Activated CD4-positive, CD25-positive, alpha-beta regulatory T cell treated with anti-CD3 and anti-CD28 coated beads, Interleukin-2, amount 50 U/mL, for 24 hours (primary cell): ENCODE data around the gene SORL1-AS1.

Experiments used
- ATAC-seq, 2 donors: fragments of 150-1000 bp; cut with Tn5 transposase; one replicate each; pipeline ENCODE4 v1.10.0; 2021; ENCODE audit warnings: mild to moderate bottlenecking in 1 of 2, moderate library complexity in 1 of 2

SORL1-AS1 gene

DNA sequence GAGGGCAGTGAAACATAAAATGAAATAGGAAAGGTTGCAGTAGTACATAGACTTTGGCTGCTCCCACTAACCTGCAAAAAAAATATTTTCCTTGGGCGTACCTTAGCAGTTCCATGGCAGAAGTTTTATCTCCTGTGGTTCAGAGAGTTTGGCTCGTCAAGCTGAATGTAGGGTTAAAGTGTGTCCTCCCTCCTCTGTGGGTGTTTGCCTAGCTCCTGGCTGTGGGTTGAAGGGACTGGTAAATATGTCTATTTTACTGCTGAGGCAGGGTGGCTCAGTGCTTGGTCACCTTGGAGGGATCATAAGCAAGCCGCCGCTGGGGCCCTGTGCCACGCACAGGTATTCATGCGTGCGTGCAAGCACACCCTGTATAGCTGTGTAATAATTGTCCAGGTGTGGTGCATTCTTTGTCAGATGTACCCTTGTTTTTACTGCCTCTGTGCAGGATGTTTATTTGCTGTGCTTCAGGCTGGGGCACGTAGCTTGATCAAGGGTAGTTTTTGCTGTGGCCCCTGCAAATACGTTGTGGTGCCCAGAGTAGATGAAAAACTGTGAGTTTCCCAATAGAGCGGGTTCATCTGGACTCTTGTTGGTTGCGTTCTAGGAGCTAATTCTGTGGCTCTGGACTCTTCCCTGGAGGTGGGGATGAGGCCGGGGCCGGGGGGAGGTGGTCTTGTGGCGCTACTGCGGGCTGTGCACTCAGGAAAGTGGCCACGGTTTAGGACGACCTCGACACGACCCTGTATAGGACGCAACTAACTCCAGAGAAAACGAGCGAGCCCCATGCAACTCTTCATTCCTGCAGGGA, 1.4 kb downstream of the SORL1-AS1 start:
- peak; percentile 38 to 44 for ATAC-seq

- no peak for ATAC-seq
Measured at GRCh38 chr11:121450401-121450800, 2.4 kb downstream of the SORL1-AS1 start.

DNA sequence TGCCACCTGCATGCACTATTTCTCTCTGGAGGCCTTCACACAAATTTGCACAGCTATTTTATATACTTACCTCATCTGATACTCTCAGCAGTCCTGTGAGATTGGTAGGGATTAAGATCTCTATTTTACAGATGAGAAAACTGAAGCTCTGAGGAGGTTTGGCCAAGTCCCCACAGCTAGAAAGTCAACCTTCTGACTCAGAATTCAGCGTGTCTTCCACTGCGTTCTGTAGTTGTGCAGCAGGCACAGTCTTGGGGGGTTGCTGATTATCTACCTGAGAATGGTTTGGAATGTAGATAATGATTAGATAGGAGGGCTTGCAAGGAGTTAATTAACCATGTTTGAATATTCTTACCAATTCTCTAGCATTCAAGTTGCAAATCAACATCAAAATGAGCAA, 3.1 kb downstream of the SORL1-AS1 start:
- no peak for ATAC-seq

GRCh38 chr11:121449123-121449522, 3.6 kb downstream of the SORL1-AS1 start:
- no peak for ATAC-seq

DNA sequence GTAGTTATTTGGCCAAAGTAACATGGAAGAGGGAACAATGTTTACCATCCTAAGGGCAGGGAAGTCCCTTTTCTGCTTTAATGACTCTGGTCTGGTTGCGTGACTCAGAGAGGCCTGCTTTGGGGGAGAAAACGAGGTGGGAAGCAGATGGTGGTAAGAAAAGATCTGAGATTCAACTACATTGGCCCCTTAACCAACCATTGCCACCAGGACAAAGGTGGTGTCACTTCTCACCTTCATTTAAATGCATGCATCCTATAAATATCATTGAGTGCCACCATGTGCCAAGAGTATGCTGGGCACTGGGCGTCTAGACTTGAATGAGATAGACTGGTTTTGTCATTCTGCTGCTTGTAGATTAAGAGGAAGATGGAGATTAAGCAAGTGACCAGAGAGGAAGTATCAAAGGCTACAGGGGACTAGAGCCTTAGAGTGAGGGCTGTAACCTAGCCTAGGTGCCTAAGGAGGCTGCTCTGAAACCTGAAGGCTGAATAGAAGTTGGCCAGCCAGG, 4.3 kb downstream of the SORL1-AS1 start:
- no peak for ATAC-seq

DNA sequence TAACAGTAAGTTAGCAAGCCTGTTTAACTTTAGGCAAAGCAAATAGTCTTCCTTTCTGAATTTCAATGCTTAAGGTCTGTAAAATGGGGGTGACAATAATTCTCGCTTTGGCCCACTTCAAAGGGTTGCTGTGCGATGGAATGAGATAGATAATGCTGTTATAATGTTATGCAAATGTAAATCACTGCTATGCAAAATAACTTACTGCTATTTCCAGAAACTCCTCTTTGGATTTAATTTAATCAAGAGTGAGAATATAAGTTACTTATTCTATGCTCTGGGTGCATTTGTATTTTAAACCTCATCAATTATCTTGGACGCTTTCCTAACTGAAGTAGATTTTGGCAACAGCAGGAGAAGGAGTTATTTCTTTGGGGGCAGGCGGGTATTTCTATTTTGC, 4.8 kb downstream of the SORL1-AS1 start:
- ATAC-seq: no peak

- no peak for ATAC-seq
Measured at GRCh38 chr11:121446752-121447156, 6.0 kb downstream of the SORL1-AS1 start.

GRCh38 chr11:121445071-121445768, 7.5 kb downstream of the SORL1-AS1 start:
- no peak for ATAC-seq

GRCh38 chr11:121444526-121444925, 8.2 kb downstream of the SORL1-AS1 start:
- ATAC-seq: no peak

GRCh38 chr11:121443688-121444275, 9.0 kb downstream of the SORL1-AS1 start:
- ATAC-seq: no peak

DNA sequence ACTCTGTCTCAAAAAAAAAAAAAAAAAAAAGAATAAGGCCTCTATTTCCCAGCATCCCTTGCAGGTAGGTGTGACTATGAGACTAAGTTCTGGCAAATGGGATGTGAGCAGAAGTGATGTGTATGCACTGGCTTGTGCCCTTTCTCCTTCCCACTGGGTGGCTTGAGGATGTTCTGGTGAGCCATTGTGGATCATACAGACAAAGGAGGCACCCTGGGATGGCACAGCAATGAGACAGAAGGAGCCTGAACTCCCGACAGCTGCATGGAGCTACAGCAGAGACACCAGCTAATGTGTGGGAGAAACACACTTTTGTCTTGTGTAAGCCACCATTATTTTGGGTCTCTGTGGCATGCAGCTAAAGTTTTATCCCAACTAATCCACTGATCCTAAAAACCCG, 11.2 kb downstream of the SORL1-AS1 start:
- ATAC-seq: no peak

GRCh38 chr11:121439759-121440158, 13.0 kb downstream of the SORL1-AS1 start:
- no peak for ATAC-seq

DNA sequence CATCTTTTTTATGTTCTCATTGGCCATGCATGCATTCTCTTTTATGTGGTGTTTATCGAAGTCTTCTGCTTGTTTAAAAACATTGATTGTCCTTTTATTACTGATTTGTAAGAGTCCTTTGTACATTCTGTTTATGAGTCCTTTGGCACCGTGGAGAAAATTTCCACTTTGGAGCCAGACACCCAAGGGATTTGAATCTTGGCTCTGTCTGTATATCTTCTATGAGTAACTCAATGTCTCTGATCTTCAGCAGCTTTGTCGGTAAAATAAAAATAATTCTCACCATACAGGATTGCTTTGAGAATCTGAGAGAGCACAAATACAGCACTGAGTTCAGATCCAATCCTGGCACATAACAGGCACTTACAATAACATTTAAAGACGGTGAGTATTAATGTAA, 13.4 kb downstream of the SORL1-AS1 start:
- ATAC-seq: no peak

- ATAC-seq: no peak
Measured at GRCh38 chr11:121437686-121438078, 15.1 kb downstream of the SORL1-AS1 start.

DNA sequence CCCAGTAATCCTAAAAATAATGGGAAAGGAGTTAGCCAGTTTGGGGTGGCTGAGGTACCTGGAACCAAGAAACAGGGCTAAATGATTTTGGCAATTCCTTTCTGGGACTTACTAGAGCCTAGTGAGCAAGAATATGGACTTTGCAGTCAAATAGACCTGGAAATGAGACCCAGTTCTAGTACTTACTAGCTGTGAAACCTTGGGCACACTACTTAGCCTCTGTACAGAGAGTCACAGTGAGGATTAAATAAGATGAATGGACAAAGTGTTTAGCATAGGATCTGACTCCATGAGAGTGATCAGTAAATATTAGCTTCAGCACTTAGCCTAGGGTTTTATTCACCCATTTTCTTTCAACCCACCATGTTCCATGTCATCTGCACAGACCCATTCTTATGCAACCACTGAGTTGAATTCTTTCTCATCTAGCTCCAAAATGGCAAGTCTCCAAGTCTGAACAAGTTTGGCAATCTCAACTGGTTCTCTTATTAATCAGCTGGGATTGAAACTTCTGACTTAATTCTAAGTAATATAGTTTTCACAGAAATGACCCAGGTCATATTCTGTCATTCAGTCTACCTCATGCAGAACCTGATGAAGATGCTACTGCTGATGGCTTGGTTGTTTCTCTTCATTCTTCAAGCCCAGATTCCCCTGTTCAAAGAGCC, 15.6 kb downstream of the SORL1-AS1 start:
- peak; percentile 69 to 87 for ATAC-seq

- ATAC-seq: no peak
Measured at GRCh38 chr11:121435551-121436511, 16.9 kb downstream of the SORL1-AS1 start.

GRCh38 chr11:121435132-121435531, 17.6 kb downstream of the SORL1-AS1 start:
- no peak for ATAC-seq

GRCh38 chr11:121431820-121432526, 20.8 kb downstream of the SORL1-AS1 start:
- ATAC-seq: peak; percentile 75 to 85

DNA sequence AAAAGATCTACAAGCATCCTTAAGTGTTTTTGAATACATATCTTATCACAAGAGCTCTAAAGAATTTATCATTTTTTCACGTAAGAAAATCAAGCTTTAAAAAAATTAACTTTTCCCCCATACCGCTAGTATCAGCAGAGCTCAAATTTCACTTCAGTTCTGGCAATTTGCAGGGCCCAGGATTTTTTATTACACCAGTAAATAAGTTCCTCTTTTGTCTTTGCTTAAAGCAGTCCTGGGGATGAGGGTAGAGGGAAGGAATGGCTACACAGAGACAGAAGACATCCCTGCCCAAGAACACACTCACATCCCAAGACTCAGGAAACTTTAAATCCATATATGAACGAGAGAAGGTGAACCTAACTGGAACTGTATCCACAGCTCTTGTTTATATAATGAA, 23.2 kb downstream of the SORL1-AS1 start:
- ATAC-seq: no peak

DNA sequence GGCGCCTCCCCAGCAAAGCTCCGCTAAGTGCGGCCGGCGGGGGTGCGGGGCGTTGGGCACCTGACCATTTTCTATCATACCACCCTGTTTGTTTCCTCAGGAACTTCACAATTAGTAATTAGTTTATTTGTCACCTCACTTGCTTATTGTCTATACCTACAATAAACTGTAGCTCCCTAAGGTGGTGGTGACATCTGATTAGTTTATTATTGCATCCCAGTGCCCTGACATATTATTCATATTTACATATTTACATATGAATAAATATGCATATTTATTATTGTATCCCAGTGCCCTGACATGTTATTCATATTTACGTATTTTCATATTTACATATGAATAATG, 25.4 kb downstream of the SORL1-AS1 start:
- no peak for ATAC-seq
